Sigmoid colon (tissue), 3 donors: ENCODE results near the gene MYO5B.

Experiments used
- POLR2A ChIP-seq, 2 donors: fragments of 450-650 bp; IDR thresholded peaks; one replicate each; pipeline ENCODE4 v1.6.1; 2016; ENCODE audit warnings: antibody characterized with exemption in 2 of 2, mild to moderate bottlenecking in 2 of 2, moderate library complexity in 2 of 2
- TF ChIP-seq, protein P1 (sequence below), 4 experiments: fragments of 450-650 bp in 3 of 4; fragments of 200-600 bp in 1 of 4; IDR thresholded peaks; one replicate each; pipeline ENCODE4 v1.5.1; 2016 to 2019; ENCODE audit warnings: antibody characterized with exemption in 4 of 4, mild to moderate bottlenecking in 3 of 4, moderate library complexity in 2 of 4

DNA sequence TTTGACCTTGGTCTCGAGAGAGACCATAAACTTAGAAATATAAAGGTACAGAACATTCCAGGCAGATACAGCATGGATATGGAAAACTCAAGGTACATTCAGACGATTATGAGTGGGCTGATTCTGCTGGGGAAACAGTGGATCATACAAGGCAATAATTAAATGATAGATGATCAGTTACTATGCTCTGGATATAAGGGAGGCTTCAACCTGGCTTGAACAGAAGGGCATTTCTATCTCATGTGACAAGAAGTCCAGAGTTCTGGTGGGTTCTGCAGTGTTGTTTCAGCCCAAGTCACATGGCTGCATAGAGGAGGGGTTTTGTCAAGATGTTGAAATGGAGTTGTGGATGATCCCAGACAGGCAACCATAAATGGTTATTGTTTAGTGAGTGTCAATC, 23.5 kb downstream of the MYO5B start:
- TF ChIP-seq, protein P1, sequence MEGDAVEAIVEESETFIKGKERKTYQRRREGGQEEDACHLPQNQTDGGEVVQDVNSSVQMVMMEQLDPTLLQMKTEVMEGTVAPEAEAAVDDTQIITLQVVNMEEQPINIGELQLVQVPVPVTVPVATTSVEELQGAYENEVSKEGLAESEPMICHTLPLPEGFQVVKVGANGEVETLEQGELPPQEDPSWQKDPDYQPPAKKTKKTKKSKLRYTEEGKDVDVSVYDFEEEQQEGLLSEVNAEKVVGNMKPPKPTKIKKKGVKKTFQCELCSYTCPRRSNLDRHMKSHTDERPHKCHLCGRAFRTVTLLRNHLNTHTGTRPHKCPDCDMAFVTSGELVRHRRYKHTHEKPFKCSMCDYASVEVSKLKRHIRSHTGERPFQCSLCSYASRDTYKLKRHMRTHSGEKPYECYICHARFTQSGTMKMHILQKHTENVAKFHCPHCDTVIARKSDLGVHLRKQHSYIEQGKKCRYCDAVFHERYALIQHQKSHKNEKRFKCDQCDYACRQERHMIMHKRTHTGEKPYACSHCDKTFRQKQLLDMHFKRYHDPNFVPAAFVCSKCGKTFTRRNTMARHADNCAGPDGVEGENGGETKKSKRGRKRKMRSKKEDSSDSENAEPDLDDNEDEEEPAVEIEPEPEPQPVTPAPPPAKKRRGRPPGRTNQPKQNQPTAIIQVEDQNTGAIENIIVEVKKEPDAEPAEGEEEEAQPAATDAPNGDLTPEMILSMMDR (IDR thresholded peaks at IDR 0.05), result no peak
- TF ChIP-seq POLR2A (IDR thresholded peaks at IDR 0.05), result no peak
